Stimulated activated CD4-positive, alpha-beta T cell treated with anti-CD3 and anti-CD28 coated beads, Interleukin-4, amount 100 ng/mL, for 4 hours (primary cell): ENCODE data around the gene DDIT4.
"Not testable (repeated sequence)": the region's sequence is repeated elsewhere in the genome, so short reads cannot be mapped to it uniquely, and the experiment has no call there.

Source experiments
- DNase-seq, 2 experiments: peaks; one replicate each; pipeline ENCODE4 v3.0.0-alpha.2; 2020

Gene DDIT4

DNA sequence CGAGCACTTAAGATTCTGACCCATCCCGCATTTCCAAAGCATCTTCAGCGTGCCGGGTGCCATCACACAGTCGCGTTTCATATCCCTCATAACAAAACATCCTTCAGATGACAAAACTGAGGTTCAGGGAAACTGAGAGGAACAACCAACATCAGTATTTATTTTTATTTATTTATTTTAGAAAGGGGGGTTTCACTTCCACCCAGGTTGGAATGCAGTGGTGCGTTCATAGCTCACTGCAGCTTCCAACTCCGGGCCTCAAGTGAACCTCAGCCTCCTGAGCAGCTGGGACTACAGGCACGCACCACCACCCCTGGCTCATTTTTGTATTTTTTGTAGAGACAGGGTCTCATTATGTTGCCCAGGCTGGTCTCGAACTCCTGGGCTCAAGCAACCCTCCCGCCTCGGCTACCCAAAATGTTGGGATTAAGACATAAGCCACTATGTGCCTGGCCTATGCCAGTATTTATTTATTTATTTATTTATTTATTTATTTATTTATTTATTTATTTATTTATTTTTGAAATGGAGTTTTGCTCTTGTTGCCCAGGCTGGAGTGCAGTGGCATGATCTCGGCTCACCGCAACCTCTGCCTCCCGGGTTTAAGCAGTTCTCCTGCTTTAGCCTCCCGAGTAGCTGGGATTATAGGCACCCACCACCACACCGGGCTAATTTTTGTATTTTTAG, 24.4 kb upstream of the DDIT4 start:
- not testable (repeated sequence) for DNase-seq

DNA sequence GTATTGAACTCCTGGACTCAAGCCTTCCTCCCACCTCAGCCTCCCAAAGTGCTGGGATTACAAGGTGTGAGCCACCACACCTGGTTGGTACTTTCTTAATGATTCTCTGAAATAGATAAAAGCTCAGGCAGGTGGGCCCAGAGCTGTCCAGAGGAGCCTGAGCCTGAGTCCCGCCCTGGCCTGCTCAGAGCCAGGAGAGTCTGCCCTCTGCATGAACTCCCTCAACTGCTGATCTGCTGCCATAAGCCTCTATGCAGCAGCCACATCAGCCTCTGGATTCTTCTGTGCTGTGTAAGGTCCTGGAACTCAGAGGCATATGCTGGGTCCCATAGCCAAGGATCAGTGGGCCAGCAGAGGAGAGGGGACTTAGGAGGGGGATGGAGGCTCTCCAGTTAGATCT, 23.1 kb upstream of the DDIT4 start:
- DNase-seq = no peak

GRCh38 chr10:72251635-72252034, 22.1 kb upstream of the DDIT4 start:
- no peak for DNase-seq

- no peak for DNase-seq
These were observed 20.8 kb upstream of the DDIT4 start for GRCh38 chr10:72252972-72253371.

DNA sequence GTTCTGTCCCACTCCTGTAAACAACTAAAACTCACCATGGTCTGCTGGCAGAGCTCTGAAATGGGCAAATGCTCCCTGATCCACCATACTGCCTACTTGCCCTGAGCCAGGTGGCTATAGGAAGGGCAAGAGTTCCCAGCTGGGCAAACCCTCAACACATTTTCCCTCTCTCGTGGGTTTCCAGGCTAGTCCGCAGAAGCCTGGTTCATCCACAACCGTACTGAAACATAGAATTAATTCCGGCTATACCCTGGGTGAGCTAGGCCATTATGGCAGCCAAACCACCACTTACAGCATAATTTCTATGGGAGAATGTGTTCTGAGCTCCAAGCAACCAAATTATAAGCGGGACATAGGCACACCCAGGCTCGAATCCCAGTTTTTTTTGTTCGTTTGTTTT, 20.1 kb upstream of the DDIT4 start:
- DNase-seq = no peak

GRCh38 chr10:72254813-72255568, 18.7 kb upstream of the DDIT4 start:
- no peak for DNase-seq

GRCh38 chr10:72255977-72256729, 17.6 kb upstream of the DDIT4 start:
- no peak for DNase-seq

GRCh38 chr10:72257051-72257892, 16.5 kb upstream of the DDIT4 start:
- no peak for DNase-seq

GRCh38 chr10:72258617-72259016, 15.1 kb upstream of the DDIT4 start:
- DNase-seq = no peak

- no peak for DNase-seq
These were observed 14.1 kb upstream of the DDIT4 start for GRCh38 chr10:72259491-72260238.

DNA sequence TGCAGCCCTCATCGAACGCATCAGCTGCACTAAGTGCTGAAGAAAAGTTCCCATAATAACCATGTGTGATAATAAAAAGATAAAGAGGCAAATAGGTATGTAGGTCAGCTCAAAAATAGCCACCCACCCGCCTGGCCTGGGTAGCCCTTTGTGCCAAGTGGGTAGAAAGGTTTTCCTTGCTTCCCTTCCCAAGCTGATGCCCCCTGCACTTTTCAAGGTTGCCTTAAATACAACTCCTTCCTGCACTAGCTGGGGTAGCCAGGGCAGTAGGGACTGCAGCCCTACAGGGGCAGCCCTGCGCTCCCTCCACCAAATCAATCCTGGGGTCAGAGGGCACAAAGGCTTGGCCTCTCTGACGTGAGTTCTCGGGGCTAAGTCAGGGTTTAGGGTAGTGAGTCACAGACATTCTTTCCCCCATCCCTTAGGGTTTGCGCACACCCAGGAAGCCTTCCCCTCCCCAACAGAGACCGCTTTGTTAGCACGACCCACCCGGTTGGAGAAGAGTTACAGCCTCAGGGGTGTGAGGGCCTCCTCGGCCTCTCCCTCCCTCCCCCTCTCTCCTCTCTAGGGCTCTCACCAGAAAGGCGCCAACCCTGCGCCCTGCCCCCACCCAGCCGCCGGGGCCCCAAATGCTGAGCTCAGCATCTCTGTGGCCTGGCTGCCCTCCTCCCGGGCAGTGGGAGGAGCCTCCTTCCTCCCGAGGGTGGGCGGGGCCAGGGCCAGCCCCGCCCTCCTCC, 13.3 kb upstream of the DDIT4 start:
- DNase-seq = peak; percentile 73 to 75

DNA sequence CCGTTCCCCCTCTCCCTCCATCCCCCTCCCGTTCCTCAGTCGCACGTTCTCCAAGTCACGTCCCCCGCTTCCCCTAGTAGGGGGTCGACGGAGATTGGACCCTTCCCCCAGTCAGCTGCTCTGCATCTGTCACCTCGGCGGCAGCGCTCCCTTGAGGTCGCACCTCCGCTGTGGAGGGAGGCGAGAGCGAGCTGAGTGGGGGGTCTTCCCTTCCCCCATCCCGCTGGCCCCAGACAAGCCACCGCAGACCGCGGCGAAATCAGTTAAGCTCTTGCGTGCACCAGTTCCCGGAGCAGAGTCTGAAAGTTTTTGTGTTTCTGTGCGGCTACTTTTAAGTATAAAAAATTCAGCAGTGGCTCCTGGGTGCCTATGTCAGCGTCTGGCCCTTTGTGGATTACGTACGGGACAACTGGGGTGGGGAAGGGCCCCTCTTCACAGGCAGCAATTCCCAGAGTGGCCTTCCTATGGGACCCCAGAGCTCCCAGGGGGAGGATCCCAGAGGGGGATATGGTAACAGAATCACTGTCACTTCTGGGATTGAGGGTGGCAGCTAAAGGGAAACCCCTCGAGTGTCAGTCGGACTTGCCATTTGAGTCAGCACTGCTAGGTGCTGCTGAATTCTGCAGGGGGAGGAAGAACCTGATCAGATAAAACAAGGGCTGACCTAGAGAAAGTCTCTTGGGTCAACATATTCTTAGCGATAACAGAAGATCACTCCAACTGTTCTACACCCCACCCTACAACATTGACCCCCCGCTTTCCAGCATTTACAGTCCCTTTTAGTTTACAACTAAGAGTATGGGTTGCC, 12.5 kb upstream of the DDIT4 start:
- DNase-seq = peak in 1 of 2 experiments; percentile 40

DNA sequence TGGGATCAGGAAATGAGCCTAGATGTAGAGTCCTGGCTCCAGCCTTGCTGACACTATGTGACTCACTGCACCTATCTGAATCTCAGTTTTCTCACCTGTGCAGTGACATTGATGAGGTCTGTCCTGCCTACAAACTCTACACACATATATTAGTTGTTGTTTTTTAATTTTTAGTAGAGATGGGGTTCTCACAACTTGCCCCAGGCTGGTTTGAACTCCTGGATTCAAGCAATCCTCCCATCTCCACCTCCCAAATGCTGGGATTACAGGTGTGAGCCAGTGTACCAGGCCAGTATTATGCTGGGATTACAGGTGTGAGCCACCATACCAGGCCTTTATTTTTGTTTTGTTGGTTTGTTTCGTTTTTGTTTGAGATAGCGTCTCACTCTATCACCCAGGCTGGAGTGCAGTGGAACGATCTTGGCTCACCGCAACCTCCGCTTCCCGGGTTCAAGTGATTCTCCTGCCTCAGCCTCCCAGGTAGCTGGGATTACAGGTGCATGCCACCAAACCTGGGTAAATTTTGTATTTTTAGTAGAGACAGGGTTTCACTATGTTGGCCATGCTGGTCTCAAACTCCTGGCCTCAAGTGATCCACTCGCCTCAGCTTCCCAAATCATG, 11.8 kb upstream of the DDIT4 start:
- no peak for DNase-seq

DNA sequence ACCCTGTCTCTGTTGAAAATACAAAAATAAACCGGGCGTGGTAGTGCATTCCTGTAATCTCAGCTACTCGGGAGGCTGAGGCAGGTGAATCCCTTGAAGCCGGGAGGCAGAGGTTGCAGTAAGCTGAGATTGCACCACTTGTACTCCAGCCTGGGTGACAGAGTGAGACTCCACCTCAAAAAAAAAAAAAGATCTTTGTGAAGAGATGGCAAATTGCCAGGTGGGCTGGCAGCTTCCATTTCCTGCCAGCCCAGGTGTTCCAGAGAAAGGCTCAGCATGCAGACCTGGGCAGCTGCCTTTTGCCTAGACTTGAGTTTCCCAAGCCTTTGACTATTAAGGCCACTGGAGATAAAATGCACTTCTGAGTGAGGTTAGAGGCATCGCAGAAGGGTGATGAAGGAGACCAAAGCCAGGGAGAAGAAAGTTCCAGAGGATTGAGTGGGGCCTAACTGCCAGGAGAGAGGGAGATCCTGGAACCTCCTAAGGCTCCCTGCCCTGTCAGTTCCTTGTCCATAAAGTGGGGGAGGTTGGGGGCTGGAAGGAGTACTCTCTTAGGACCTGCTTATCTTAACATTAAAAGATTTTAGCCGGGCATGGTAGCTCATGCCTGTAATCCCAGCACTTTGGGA, 10.0 kb upstream of the DDIT4 start:
- DNase-seq = no peak

DNA sequence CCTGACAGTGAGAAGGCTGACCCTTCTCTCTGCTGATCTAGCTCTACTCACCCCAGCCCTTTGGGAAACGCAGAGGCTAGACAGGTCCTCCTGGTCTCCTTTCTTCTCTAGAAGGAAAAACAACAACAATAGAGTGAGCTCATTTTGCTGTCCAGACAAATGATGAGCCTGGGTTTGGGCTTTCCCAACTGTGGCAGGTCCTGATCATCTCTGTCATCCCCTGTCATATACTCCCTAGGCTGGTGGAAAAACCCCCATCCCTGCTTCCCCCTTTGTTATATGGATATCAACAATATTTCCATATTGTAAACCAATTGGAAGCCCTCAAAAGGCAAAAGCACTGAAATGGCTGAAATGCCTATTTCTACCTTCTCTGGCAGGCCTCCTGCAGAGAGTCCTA, 9.2 kb upstream of the DDIT4 start:
- no peak for DNase-seq

GRCh38 chr10:72265508-72265907, 8.2 kb upstream of the DDIT4 start:
- no peak for DNase-seq

DNA sequence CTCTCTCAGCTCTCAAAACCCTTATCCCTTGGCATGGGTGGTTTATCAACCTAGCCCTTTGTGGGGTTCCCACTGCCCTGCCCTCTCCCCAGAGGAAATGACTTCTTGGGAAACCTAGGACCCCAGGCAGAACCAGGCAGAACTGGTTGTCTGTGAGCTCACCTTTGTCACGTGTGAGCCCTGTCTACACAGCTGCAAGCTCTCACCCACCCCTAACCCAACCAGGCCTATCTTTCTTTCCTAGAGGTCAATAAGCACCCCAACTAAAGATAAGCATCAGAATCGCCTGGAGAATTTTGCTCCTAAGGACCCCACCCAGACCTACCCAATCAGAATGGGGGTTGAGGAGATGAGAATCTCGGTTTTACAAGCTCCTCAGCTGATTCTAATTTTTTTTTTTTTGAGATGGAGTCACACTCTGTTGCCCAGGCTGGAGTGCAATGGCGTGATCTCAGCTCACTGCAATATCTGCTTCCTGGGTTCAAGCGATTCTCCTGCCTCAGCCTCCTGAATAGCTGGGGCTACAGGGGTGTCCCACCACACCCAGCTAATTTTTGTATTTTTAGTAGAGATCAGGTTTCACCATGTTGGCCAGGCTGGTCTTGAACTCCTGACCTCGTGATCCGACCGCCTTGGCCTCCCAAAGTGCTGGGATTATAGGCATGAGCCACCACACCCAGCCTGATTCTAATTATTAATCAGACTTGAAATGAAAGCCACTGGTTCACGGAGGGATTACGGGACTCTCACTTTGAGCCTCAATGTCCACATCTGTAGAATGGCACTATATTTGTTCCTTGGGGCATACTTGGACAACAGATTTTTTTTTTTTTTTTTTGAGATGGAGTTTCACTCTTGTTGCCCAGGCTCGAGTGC, 7.5 kb upstream of the DDIT4 start:
- no peak for DNase-seq

DNA sequence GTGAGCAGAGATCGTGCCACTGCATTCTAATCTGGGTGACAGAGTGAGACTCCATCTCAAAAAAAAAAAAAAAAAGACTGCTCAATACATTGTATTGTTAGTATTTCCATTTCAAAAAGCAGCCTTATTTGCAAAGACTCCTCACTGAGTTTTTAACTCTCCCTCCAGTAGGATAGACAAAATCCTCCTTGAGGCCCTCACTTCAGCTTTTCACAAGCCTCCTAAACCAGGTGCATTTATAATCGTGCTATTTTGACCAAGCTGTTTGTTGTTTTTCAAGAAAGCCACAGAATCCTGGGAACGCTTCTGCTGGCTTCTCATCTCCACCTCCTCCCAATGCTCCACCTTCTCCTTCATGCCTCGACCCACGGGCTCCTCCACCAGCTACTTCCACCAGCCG, 6.3 kb upstream of the DDIT4 start:
- DNase-seq = no peak
